Ishikawa (cell line): ENCODE data around the gene SEC14L5.

Experiments
- CEBPB ChIP-seq: IDR thresholded peaks from 2 replicates; pipeline ENCODE4 v1.6.1; 2012
- CREB1 ChIP-seq: IDR thresholded peaks from 2 replicates; pipeline ENCODE4 v1.6.1; 2012; ENCODE audit warnings: low read depth
- EP300 ChIP-seq: IDR thresholded peaks from 2 replicates; pipeline ENCODE4 v1.6.1; 2012; ENCODE audit warnings: borderline replicate concordance
- MAX ChIP-seq: IDR thresholded peaks from 2 replicates; pipeline ENCODE4 v1.6.1; 2012
- RAD21 ChIP-seq: IDR thresholded peaks from 2 replicates; pipeline ENCODE4 v1.6.1; 2012; ENCODE audit warnings: low read depth
- TAF1 ChIP-seq: IDR thresholded peaks from 2 replicates; pipeline ENCODE4 v1.6.1; 2012; ENCODE audit warnings: low read depth, mild to moderate bottlenecking
- TEAD4 ChIP-seq: IDR thresholded peaks from 2 replicates; pipeline ENCODE4 v1.6.1; 2012
- USF1 ChIP-seq: IDR thresholded peaks from 2 replicates; pipeline ENCODE4 v1.6.1; 2012
- YY1 ChIP-seq: IDR thresholded peaks from 2 replicates; pipeline ENCODE4 v1.6.1; 2012; ENCODE audit warnings: low read depth

GRCh38 chr16:4917117-4917516 lies 41.0 kb upstream of the SEC14L5 start:
- TF ChIP-seq RAD21 (no peak), EP300 (no peak), TEAD4 (no peak), TAF1 (no peak), YY1 (no peak), CREB1 (no peak), CEBPB (no peak), MAX (no peak), USF1 (no peak)
